Natural killer cell (primary cell): Measurements from ENCODE around the gene C1QTNF4. TPM values are rescaled to one million over a fixed set of nuclear protein-coding genes. Genes with fewer than 3 reads are reported as not detected.
A peak's percentile ranks its signal among the peaks of the same experiment; 100 is the strongest.

Source experiments
- ATAC-seq, 3 donors: fragments of 150-1000 bp in 2 of 3; fragments of 200-7000 bp in 1 of 3; cut with Tn5 transposase; 1 replicate in 1 of 3; 2 replicates in 2 of 3; pipeline ENCODE4 v1.10.0; 2021; ENCODE audit warnings: mild to moderate bottlenecking in 2 of 3, moderate library complexity in 2 of 3
- DNase-seq, 2 donors: peaks; one replicate each; pipeline versions ENCODE4 v3.0.0 to v3.0.0-alpha.2; 2013 to 2021; ENCODE audit warnings: mixed read lengths in 1 of 2
- H3K27ac ChIP-seq: one replicate; pipeline ENCODE4 v1.5.1; 2013; ENCODE audit warnings: mild to moderate bottlenecking, low read length
- H3K27me3 ChIP-seq: one replicate; pipeline ENCODE4 v1.6.1; 2013; ENCODE audit warnings: low read length; ENCODE audit not compliant: control insufficient read depth, insufficient read depth
- H3K36me3 ChIP-seq: one replicate; pipeline ENCODE4 v1.6.1; 2013; ENCODE audit warnings: low read length; ENCODE audit not compliant: control insufficient read depth, insufficient read depth
- H3K4me1 ChIP-seq: one replicate; pipeline ENCODE4 v1.6.1; 2013; ENCODE audit warnings: low read length; ENCODE audit not compliant: control insufficient read depth, insufficient read depth
- H3K4me3 ChIP-seq: one replicate; pipeline ENCODE4 v1.5.1; 2013; ENCODE audit warnings: low read length
- H3K9me3 ChIP-seq: one replicate; pipeline ENCODE4 v1.6.1; 2013; ENCODE audit warnings: low read length; ENCODE audit not compliant: control insufficient read depth, insufficient read depth
- H3K27ac Mint-ChIP-seq, 2 donors: one replicate each; pipeline ENCODE4 v1.8.0; 2022; ENCODE audit warnings: mild to moderate bottlenecking in 2 of 2, mixed read lengths in 2 of 2, moderate library complexity in 1 of 2
- H3K27me3 Mint-ChIP-seq, 2 donors: one replicate each; pipeline ENCODE4 v1.8.0; 2022; ENCODE audit warnings: low read depth in 2 of 2, mixed read lengths in 2 of 2
- H3K36me3 Mint-ChIP-seq: one replicate; pipeline ENCODE4 v1.8.0; 2022; ENCODE audit warnings: mixed read lengths
- H3K4me1 Mint-ChIP-seq, 2 donors: one replicate each; pipeline ENCODE4 v1.8.0; 2022; ENCODE audit warnings: mixed read lengths in 2 of 2
- H3K4me3 Mint-ChIP-seq: one replicate; pipeline ENCODE4 v1.8.0; 2022; ENCODE audit warnings: mild to moderate bottlenecking, moderate library complexity, mixed read lengths
- H3K9me3 Mint-ChIP-seq, 2 donors: one replicate each; pipeline ENCODE4 v1.8.0; 2022; ENCODE audit warnings: mixed read lengths in 2 of 2
- WGBS: methylation state at CpG from one replicate; pipeline ENCODE4 v1.1.7; 2013; ENCODE audit warnings: missing lambda C conversion rate; ENCODE audit not compliant: insufficient coverage; 5-methylcytosine and 5-hydroxymethylcytosine counted together
- intact Hi-C: fragments of 100-400 bp; cut with micrococcal nuclease; formaldehyde crosslinking; loops from one replicate; pipeline ENCODE4 v1.14.2; 2022
- total RNA-seq, 4 donors: library from RNA; stranded (reverse); fragments of 120-200 nt in 1 of 4; gene quantifications; one replicate each; pipeline versions ENCODE4 v1.2.3 to v1.2.4, GENCODE V29; 2013 to 2022
- TF ChIP-seq, protein P1 (sequence below): fragments of 200-600 bp; IDR thresholded peaks from one replicate; pipeline ENCODE4 v1.8.0; 2022; ENCODE audit warnings: antibody characterized with exemption

Gene C1QTNF4
- total RNA-seq, 3 donors from 2014 or later (not counting 1 experiment from before 2014, with no cell fraction given) = 0.78 to 2.0 (median 1.3) TPM

GRCh38 chr11:47552566-47553405 is 41.4 kb downstream of the C1QTNF4 start, which contains the start of gene CELF1:
Gene CELF1 (minus strand): TSS chr11:47553132. CDS start chr11:47499523, 53,609 bp downstream.
- intact Hi-C loops = loop anchor here (5.0 kb wide), 1 partner anchor 35 kb away; no protein-coding TSS in a partner anchor

DNA sequence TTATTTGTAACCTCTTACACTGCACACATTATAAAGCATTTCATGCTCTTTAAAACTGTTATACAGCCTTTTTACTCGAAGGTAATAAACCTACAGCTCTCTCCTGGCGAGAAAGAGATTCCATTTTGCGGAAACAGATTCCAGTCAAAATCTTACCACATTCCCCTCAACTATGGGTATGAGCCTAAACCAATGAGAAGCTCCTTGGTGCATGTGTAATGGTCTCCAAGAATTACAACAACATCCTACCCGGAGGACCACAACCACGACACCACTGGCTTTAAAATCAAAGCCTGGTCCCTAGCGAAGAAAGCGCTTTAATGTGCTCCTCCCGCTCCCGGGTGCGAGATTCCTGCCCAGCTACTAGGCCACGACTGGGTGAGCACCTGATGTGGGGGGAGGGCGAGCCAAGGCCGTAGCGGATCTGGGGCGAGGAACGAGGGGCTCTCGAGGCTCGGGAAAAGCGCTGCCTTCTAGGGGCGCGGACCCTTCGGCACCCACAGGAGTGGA is 42.1 kb downstream of the C1QTNF4 start:
- Histone ChIP-seq H3K27ac (peak overlapping the region; percentile 81), H3K4me1 (peaks cover 26% of the 10 kb centered on the region), H3K36me3 (no peaks in the 10 kb centered on the region), H3K27me3 (no peaks in the 10 kb centered on the region), H3K9me3 (no peaks in the 10 kb centered on the region), H3K4me3 (peak overlapping the region; percentile 92)
- TF ChIP-seq, protein P1, sequence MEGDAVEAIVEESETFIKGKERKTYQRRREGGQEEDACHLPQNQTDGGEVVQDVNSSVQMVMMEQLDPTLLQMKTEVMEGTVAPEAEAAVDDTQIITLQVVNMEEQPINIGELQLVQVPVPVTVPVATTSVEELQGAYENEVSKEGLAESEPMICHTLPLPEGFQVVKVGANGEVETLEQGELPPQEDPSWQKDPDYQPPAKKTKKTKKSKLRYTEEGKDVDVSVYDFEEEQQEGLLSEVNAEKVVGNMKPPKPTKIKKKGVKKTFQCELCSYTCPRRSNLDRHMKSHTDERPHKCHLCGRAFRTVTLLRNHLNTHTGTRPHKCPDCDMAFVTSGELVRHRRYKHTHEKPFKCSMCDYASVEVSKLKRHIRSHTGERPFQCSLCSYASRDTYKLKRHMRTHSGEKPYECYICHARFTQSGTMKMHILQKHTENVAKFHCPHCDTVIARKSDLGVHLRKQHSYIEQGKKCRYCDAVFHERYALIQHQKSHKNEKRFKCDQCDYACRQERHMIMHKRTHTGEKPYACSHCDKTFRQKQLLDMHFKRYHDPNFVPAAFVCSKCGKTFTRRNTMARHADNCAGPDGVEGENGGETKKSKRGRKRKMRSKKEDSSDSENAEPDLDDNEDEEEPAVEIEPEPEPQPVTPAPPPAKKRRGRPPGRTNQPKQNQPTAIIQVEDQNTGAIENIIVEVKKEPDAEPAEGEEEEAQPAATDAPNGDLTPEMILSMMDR = no peak
- 4% methylated on average over 22 of the region's 22 CpGs for WGBS
- DNase-seq = peak; percentile 26 to 34
- no peak for ATAC-seq
- no peaks in the 10 kb centered on the region for H3K27me3 Mint-ChIP-seq
- peak overlapping the region; percentile 91 to 97 for H3K27ac Mint-ChIP-seq
- peak overlapping the region; percentile 97 for H3K4me3 Mint-ChIP-seq
- H3K4me1 Mint-ChIP-seq = peaks cover 40 to 48% of the 10 kb centered on the region in 2 donors
- intact Hi-C loops = loop anchor here (5.0 kb wide), 1 partner anchor 35 kb away; no protein-coding TSS in a partner anchor
- no peaks in the 10 kb centered on the region for H3K36me3 Mint-ChIP-seq
- no peaks in the 10 kb centered on the region for H3K9me3 Mint-ChIP-seq

More at GRCh38 chr11:47552566-47553405, 41.4 kb downstream of the C1QTNF4 start, which contains the start of gene CELF1:
- no peaks in the 10 kb centered on the region for H3K9me3 ChIP-seq
- WGBS = under 1% methylated on average over 89 of the region's 89 CpGs
- H3K36me3 ChIP-seq = no peaks in the 10 kb centered on the region
- H3K27ac ChIP-seq = peak within 1 kb of the TSS; percentile 81
- TF ChIP-seq, protein P1 = peak; percentile 87
- Mint-ChIP-seq H3K27me3 (no peaks in the 10 kb centered on the region), H3K9me3 (no peaks in the 10 kb centered on the region), H3K4me3 (peak within 1 kb of the TSS; percentile 97), H3K36me3 (no peaks in the 10 kb centered on the region), H3K4me1 (peaks cover 34 to 42% of the 10 kb centered on the region in 2 donors), H3K27ac (peak within 1 kb of the TSS; percentile 91 to 97)
- H3K27me3 ChIP-seq = no peaks in the 10 kb centered on the region
- peak; percentile 89 to 97 for DNase-seq
- ATAC-seq = peak; percentile 94 to 99 (median 95)
- peak within 1 kb of the TSS; percentile 92 for H3K4me3 ChIP-seq
- peaks cover 26% of the 10 kb centered on the region for H3K4me1 ChIP-seq

- TF ChIP-seq, protein P1 = no peak
- no peaks in the 10 kb centered on the region for H3K36me3 Mint-ChIP-seq
- peaks cover 43 to 51% of the 10 kb centered on the region in 2 donors for H3K4me1 Mint-ChIP-seq
- no peaks in the 10 kb centered on the region for H3K9me3 Mint-ChIP-seq
- Histone ChIP-seq H3K27me3 (no peaks in the 10 kb centered on the region), H3K9me3 (no peaks in the 10 kb centered on the region), H3K27ac (peak overlapping the region; percentile 13), H3K36me3 (peaks cover 2% of the 10 kb centered on the region), H3K4me1 (peaks cover 30% of the 10 kb centered on the region), H3K4me3 (no peak overlapping the region)
- peak overlapping the region; percentile 97 for H3K4me3 Mint-ChIP-seq
- no peak for ATAC-seq
- intact Hi-C loops = loop anchor here (5.0 kb wide), 1 partner anchor 34 kb away; no protein-coding TSS in a partner anchor
- DNase-seq = peak in 1 of 2 donors; percentile 43
- no peaks in the 10 kb centered on the region for H3K27me3 Mint-ChIP-seq
- peak overlapping the region; percentile 91 to 97 for H3K27ac Mint-ChIP-seq
These were observed 43.1 kb downstream of the C1QTNF4 start for GRCh38 chr11:47551086-47551485.
